ENCODE measurements around the gene SLC44A5.
"Not testable (repeated sequence)": the region's sequence is repeated elsewhere in the genome, so short reads cannot be mapped to it uniquely, and the experiment has no call there.

Gene SLC44A5

GRCh38 chr1:75520862-75521475, 89.9 kb downstream of the SLC44A5 start:
- DNase-seq = no peak

GRCh38 chr1:75519651-75520427, 91.1 kb downstream of the SLC44A5 start:
- DNase-seq = no peak

- no peak for DNase-seq
These were observed 92.2 kb downstream of the SLC44A5 start for GRCh38 chr1:75518686-75519085.

- no peak for DNase-seq
These were observed 96.6 kb downstream of the SLC44A5 start for GRCh38 chr1:75514270-75514669.

- no peak for DNase-seq
These were observed 103.9 kb downstream of the SLC44A5 start for GRCh38 chr1:75506976-75507375.

GRCh38 chr1:75503221-75503974, 107.5 kb downstream of the SLC44A5 start:
- no peak for DNase-seq

- DNase-seq = no peak
These were observed 108.1 kb downstream of the SLC44A5 start for GRCh38 chr1:75502776-75503175.

GRCh38 chr1:75501577-75502295, 109.2 kb downstream of the SLC44A5 start:
- DNase-seq = no peak

- no peak for DNase-seq
These were observed 118.9 kb downstream of the SLC44A5 start for GRCh38 chr1:75492011-75492410.

- no peak for DNase-seq
These were observed 123.5 kb downstream of the SLC44A5 start for GRCh38 chr1:75487399-75487798.

- no peak for DNase-seq
These were observed 126.1 kb downstream of the SLC44A5 start for GRCh38 chr1:75484789-75485188.

GRCh38 chr1:75482951-75483350, 128.0 kb downstream of the SLC44A5 start:
- no peak for DNase-seq

GRCh38 chr1:75476486-75476885, 134.4 kb downstream of the SLC44A5 start:
- DNase-seq = not testable (repeated sequence)

GRCh38 chr1:75475696-75476095, 135.2 kb downstream of the SLC44A5 start:
- DNase-seq = no peak

- DNase-seq = no peak
These were observed 137.8 kb downstream of the SLC44A5 start for GRCh38 chr1:75472971-75473603.

GRCh38 chr1:75472089-75472970, 138.6 kb downstream of the SLC44A5 start:
- no peak for DNase-seq

- no peak for DNase-seq
These were observed 139.7 kb downstream of the SLC44A5 start for GRCh38 chr1:75471252-75471651.

GRCh38 chr1:75470448-75470847, 140.5 kb downstream of the SLC44A5 start:
- no peak for DNase-seq

GRCh38 chr1:75469586-75470173, 141.2 kb downstream of the SLC44A5 start:
- no peak for DNase-seq

- DNase-seq = no peak
These were observed 149.0 kb downstream of the SLC44A5 start for GRCh38 chr1:75461808-75462325.

- no peak for DNase-seq
These were observed 160.9 kb downstream of the SLC44A5 start for GRCh38 chr1:75449998-75450397.

All from central memory CD4-positive, alpha-beta T cell (primary cell).